CD4-positive, alpha-beta memory T cell (primary cell): ENCODE measurements around the gene AFDN. TPM values are rescaled to one million over a fixed set of nuclear protein-coding genes. Genes with fewer than 3 reads are reported as not detected.

Source experiments
- CTCF ChIA-PET: fragments of 350-600 bp; sonication (Branson Sonifier 250); formaldehyde crosslinking; loops from one replicate; lab custom pipeline; 2021; ENCODE audit warnings: inconsistent platforms; ENCODE audit not compliant: partially characterized antibody; lab: Charles Lee
- POLR2A ChIA-PET: fragments of 350-600 bp; sonication (Branson Sonifier 250); formaldehyde crosslinking; loops from one replicate; lab custom pipeline; 2021; ENCODE audit not compliant: partially characterized antibody; lab: Charles Lee
- DNase-seq, 5 donors: peaks; one replicate each; pipeline versions ENCODE4 v3.0.0 to v3.0.0-alpha.2; 2020 to 2022; ENCODE audit warnings: mixed read lengths in 1 of 5
- H3K27ac ChIP-seq: one replicate; pipeline ENCODE4 v1.7.0; 2013; ENCODE audit warnings: low read depth, low read length
- H3K27me3 ChIP-seq: 2 replicates; pipeline ENCODE4 v1.7.0; 2013; ENCODE audit warnings: mild to moderate bottlenecking, low read length, moderate library complexity; ENCODE audit not compliant: insufficient read depth
- H3K36me3 ChIP-seq: 2 replicates; pipeline ENCODE4 v1.7.0; 2013; ENCODE audit warnings: mild to moderate bottlenecking, low read length, moderate library complexity; ENCODE audit not compliant: insufficient read depth
- H3K4me1 ChIP-seq: 2 replicates; pipeline ENCODE4 v1.7.0; 2013; ENCODE audit warnings: mild to moderate bottlenecking, low read length, moderate library complexity; ENCODE audit not compliant: insufficient read depth
- H3K4me3 ChIP-seq, 2 donors: one replicate each; pipeline ENCODE4 v1.7.0; 2013; ENCODE audit warnings: low read length in 2 of 2, mild to moderate bottlenecking in 1 of 2
- H3K9me3 ChIP-seq, 2 donors: one replicate each; pipeline ENCODE4 v1.7.0; 2013; ENCODE audit warnings: low read length in 2 of 2, control low read depth in 1 of 2; ENCODE audit not compliant: control insufficient read depth in 1 of 2
- H3K27ac Mint-ChIP-seq, 7 donors: one replicate each; pipeline ENCODE4 v1.8.0; 2020 to 2021; ENCODE audit warnings: mixed read lengths in 7 of 7, mild to moderate bottlenecking in 6 of 7, inconsistent platforms in 3 of 7, moderate library complexity in 3 of 7
- H3K27me3 Mint-ChIP-seq, 2 donors: one replicate each; pipeline ENCODE4 v1.8.0; 2020 to 2021; ENCODE audit warnings: mixed read lengths in 2 of 2
- H3K36me3 Mint-ChIP-seq, 2 donors: one replicate each; pipeline ENCODE4 v1.8.0; 2020 to 2021; ENCODE audit warnings: mixed read lengths in 2 of 2, inconsistent platforms in 1 of 2, mild to moderate bottlenecking in 1 of 2
- H3K4me1 Mint-ChIP-seq, 4 donors: one replicate each; pipeline ENCODE4 v1.8.0; 2020 to 2021; ENCODE audit warnings: mixed read lengths in 4 of 4, mild to moderate bottlenecking in 1 of 4
- H3K4me3 Mint-ChIP-seq, 8 donors: one replicate each; pipeline ENCODE4 v1.8.0; 2020 to 2021; ENCODE audit warnings: mixed read lengths in 8 of 8, mild to moderate bottlenecking in 7 of 8, moderate library complexity in 6 of 8, inconsistent platforms in 3 of 8
- H3K9me3 Mint-ChIP-seq, 8 donors: one replicate each; pipeline ENCODE4 v1.8.0; 2020 to 2021; ENCODE audit warnings: mixed read lengths in 8 of 8, mild to moderate bottlenecking in 5 of 8, inconsistent platforms in 3 of 8, moderate library complexity in 1 of 8
- intact Hi-C: fragments of 100-400 bp; cut with micrococcal nuclease; formaldehyde crosslinking; loops from one replicate; pipeline ENCODE4 v1.15.1; 2023
- polyA plus RNA-seq, 2 donors: library from polyadenylated mRNA; unstranded; fragments of 300-500 nt; fragmentation: Illumina TruSeq; gene quantifications; one replicate each; pipeline ENCODE4 v1.2.3, GENCODE V29; 2021
- total RNA-seq, 2 experiments: library from RNA; stranded (reverse); gene quantifications; one replicate each; pipeline ENCODE4 v1.2.3, GENCODE V29; 2021

The AFDN gene
- total and polyA plus RNA-seq, 4 experiments from 2014 or later: 1.4 to 24.3 (median 15.3) TPM

- H3K4me1 Mint-ChIP-seq: no peaks in the 10 kb centered on the region
- no peak overlapping the region for H3K4me3 ChIP-seq
- CTCF ChIA-PET: no interaction called here
- DNase-seq: no peak
- H3K36me3 ChIP-seq: no peaks in the 10 kb centered on the region
- no peaks in the 10 kb centered on the region for H3K27me3 ChIP-seq
- H3K27ac ChIP-seq: no peak overlapping the region
- no peaks in the 10 kb centered on the region for H3K4me1 ChIP-seq
- POLR2A ChIA-PET: no interaction called here
- H3K4me3 Mint-ChIP-seq: no peak overlapping the region
- intact Hi-C loops: no loop called here
- H3K9me3 ChIP-seq: no peaks in the 10 kb centered on the region
- H3K9me3 Mint-ChIP-seq: no peaks in the 10 kb centered on the region
- H3K27ac Mint-ChIP-seq: no peak overlapping the region
- no peaks in the 10 kb centered on the region for H3K36me3 Mint-ChIP-seq
- H3K27me3 Mint-ChIP-seq: peaks cover 7% of the 10 kb centered on the region in 2 donors
These were observed 44.8 kb upstream of the AFDN start for GRCh38 chr6:167781868-167782267.

- Mint-ChIP-seq H3K36me3 (no peaks in the 10 kb centered on the region), H3K9me3 (no peaks in the 10 kb centered on the region), H3K4me1 (no peaks in the 10 kb centered on the region), H3K27ac (no peak overlapping the region), H3K27me3 (peaks cover 3 to 7% of the 10 kb centered on the region in 2 donors), H3K4me3 (no peak overlapping the region)
- no peaks in the 10 kb centered on the region for H3K9me3 ChIP-seq
- DNase-seq: no peak
- H3K36me3 ChIP-seq: no peaks in the 10 kb centered on the region
- no peaks in the 10 kb centered on the region for H3K4me1 ChIP-seq
- no peak overlapping the region for H3K4me3 ChIP-seq
- ChIA-PET POLR2A (no interaction called here), CTCF (no interaction called here)
- no peak overlapping the region for H3K27ac ChIP-seq
- intact Hi-C loops: no loop called here
- no peaks in the 10 kb centered on the region for H3K27me3 ChIP-seq
These were observed 43.8 kb upstream of the AFDN start for GRCh38 chr6:167782698-167783517.

GRCh38 chr6:167786853-167787675 lies 39.6 kb upstream of the AFDN start:
- H3K4me1 Mint-ChIP-seq: no peaks in the 10 kb centered on the region
- Histone ChIP-seq H3K27me3 (no peaks in the 10 kb centered on the region), H3K27ac (no peak overlapping the region), H3K36me3 (no peaks in the 10 kb centered on the region), H3K4me3 (no peak overlapping the region), H3K4me1 (no peaks in the 10 kb centered on the region), H3K9me3 (no peaks in the 10 kb centered on the region)
- intact Hi-C loops: no loop called here
- CTCF ChIA-PET: no interaction called here
- no peak overlapping the region for H3K27ac Mint-ChIP-seq
- peaks cover 4 to 12% of the 10 kb centered on the region in 2 donors for H3K27me3 Mint-ChIP-seq
- H3K36me3 Mint-ChIP-seq: no peaks in the 10 kb centered on the region
- H3K9me3 Mint-ChIP-seq: no peaks in the 10 kb centered on the region
- POLR2A ChIA-PET: no interaction called here
- DNase-seq: no peak
- no peak overlapping the region for H3K4me3 Mint-ChIP-seq

GRCh38 chr6:167787896-167788562 lies 38.7 kb upstream of the AFDN start:
- peaks cover 4 to 12% of the 10 kb centered on the region in 2 donors for H3K27me3 Mint-ChIP-seq
- Histone ChIP-seq H3K9me3 (no peaks in the 10 kb centered on the region), H3K27me3 (no peaks in the 10 kb centered on the region), H3K4me1 (no peaks in the 10 kb centered on the region), H3K4me3 (no peak overlapping the region), H3K27ac (no peak overlapping the region), H3K36me3 (no peaks in the 10 kb centered on the region)
- ChIA-PET POLR2A (no interaction called here), CTCF (no interaction called here)
- H3K36me3 Mint-ChIP-seq: no peaks in the 10 kb centered on the region
- no peaks in the 10 kb centered on the region for H3K9me3 Mint-ChIP-seq
- no peaks in the 10 kb centered on the region for H3K4me1 Mint-ChIP-seq
- no peak for DNase-seq
- peak overlapping the region in 1 of 7 donors; percentile 21 for H3K27ac Mint-ChIP-seq
- intact Hi-C loops: no loop called here
- peak overlapping the region in 1 of 8 donors; percentile 27 for H3K4me3 Mint-ChIP-seq

GRCh38 chr6:167788563-167788903 lies 38.2 kb upstream of the AFDN start:
- H3K9me3 ChIP-seq: no peaks in the 10 kb centered on the region
- no peak overlapping the region for H3K4me3 Mint-ChIP-seq
- H3K9me3 Mint-ChIP-seq: no peaks in the 10 kb centered on the region
- intact Hi-C loops: no loop called here
- H3K27ac Mint-ChIP-seq: peak overlapping the region in 1 of 7 donors; percentile 21
- no peak overlapping the region for H3K4me3 ChIP-seq
- ChIA-PET POLR2A (no interaction called here), CTCF (no interaction called here)
- no peak for DNase-seq
- H3K27me3 ChIP-seq: no peaks in the 10 kb centered on the region
- peaks cover 4 to 12% of the 10 kb centered on the region in 2 donors for H3K27me3 Mint-ChIP-seq
- no peak overlapping the region for H3K27ac ChIP-seq
- no peaks in the 10 kb centered on the region for H3K4me1 ChIP-seq
- no peaks in the 10 kb centered on the region for H3K4me1 Mint-ChIP-seq
- H3K36me3 ChIP-seq: no peaks in the 10 kb centered on the region
- H3K36me3 Mint-ChIP-seq: no peaks in the 10 kb centered on the region

- Histone ChIP-seq H3K27me3 (no peaks in the 10 kb centered on the region), H3K4me3 (no peak overlapping the region), H3K4me1 (no peaks in the 10 kb centered on the region), H3K27ac (no peak overlapping the region), H3K9me3 (no peaks in the 10 kb centered on the region), H3K36me3 (no peaks in the 10 kb centered on the region)
- Mint-ChIP-seq H3K27ac (no peak overlapping the region), H3K4me1 (no peaks in the 10 kb centered on the region), H3K36me3 (no peaks in the 10 kb centered on the region), H3K4me3 (no peak overlapping the region), H3K9me3 (no peaks in the 10 kb centered on the region), H3K27me3 (peaks cover 4 to 15% of the 10 kb centered on the region in 2 donors)
- DNase-seq: no peak
- ChIA-PET CTCF (no interaction called here), POLR2A (no interaction called here)
- intact Hi-C loops: no loop called here
These were observed 37.4 kb upstream of the AFDN start for GRCh38 chr6:167789358-167789757.
